K562 (cell line): ENCODE data around the gene PRDM16. TPM values are rescaled to one million over a fixed set of nuclear protein-coding genes. Genes with fewer than 3 reads are reported as not detected.

ENCODE experiments used
- ATAC-seq: fragments of 200-7000 bp; cut with Tn5 transposase; 3 replicates; pipeline ENCODE4 v1.9.1; 2020; ENCODE audit warnings: moderate library complexity
- BruUV-seq: library from RNA; stranded (reverse); fragments of 400-500 nt; replicated peaks from 2 replicates; lab custom pipeline; 2021; lab: Mats Ljungman, UMichigan
- CTCF ChIA-PET: fragments of 300-600 bp; formaldehyde crosslinking; extraction: SDS; loops from one replicate; lab custom pipeline; 2021; ENCODE audit warnings: low intra/inter-chr PET ratio; lab: Yijun Ruan, JAX
- POLR2A ChIA-PET: fragments of 300-600, 350-650 bp; sonication (Branson Sonifier 250); formaldehyde crosslinking; extraction: SDS; loops from one replicate; lab custom pipeline; 2021; ENCODE audit warnings: antibody characterized with exemption, inconsistent platforms; lab: Yijun Ruan, JAX
- DNase-seq, 4 experiments: peaks; one replicate each; pipeline versions ENCODE4 v3.0.0 to v3.0.0-alpha.2; 2011 to 2018; ENCODE audit warnings: low spot score in 3 of 4, mixed read lengths in 3 of 4; ENCODE audit errors: extremely low read depth in 1 of 4
- FAIRE-seq: peaks from 2 replicates; lab custom pipeline; 2011; peaks lifted over from hg19 to GRCh38; lab: Jason Lieb, UNC
- H2AFZ ChIP-seq: 2 replicates; pipeline ENCODE4 v1.6.0; 2011; ENCODE audit warnings: low read depth, low read length, control low read depth, inconsistent platforms
- H3K27ac ChIP-seq: fragments of 200-600 bp; 3 replicates; pipeline ENCODE4 v1.8.0; 2011; ENCODE audit warnings: low read depth, mild to moderate bottlenecking, control low read depth, inconsistent platforms, low read length, moderate library complexity, mixed read lengths; ENCODE audit errors: extremely low read depth
- H3K27me3 ChIP-seq, 2 experiments: fragments of 300-600 bp in 1 of 2; 2 replicates in 1 of 2; 3 replicates in 1 of 2; pipeline versions ENCODE4 v1.6.0 to v1.8.0; 2011; ENCODE audit warnings: inconsistent platforms in 2 of 2, low read length in 2 of 2, mild to moderate bottlenecking in 1 of 2, mixed read lengths in 1 of 2, moderate library complexity in 1 of 2; ENCODE audit not compliant: control insufficient read depth in 2 of 2, insufficient read depth in 2 of 2
- H3K36me3 ChIP-seq: fragments of 300-600 bp; 3 replicates; pipeline ENCODE4 v1.8.0; 2011; ENCODE audit warnings: mild to moderate bottlenecking, low read length, inconsistent platforms; ENCODE audit not compliant: control insufficient read depth, insufficient read depth
- H3K4me1 ChIP-seq, 2 experiments: fragments of 200-600 bp in 1 of 2; replicated peaks in 1 of 2; 2 replicates in 1 of 2; 3 replicates in 1 of 2; pipeline versions ENCODE4 v1.5.1 to v1.8.0; 2011; ENCODE audit warnings: inconsistent platforms in 2 of 2, low read length in 2 of 2, mild to moderate bottlenecking in 1 of 2, mixed read lengths in 1 of 2, moderate library complexity in 1 of 2; ENCODE audit not compliant: control insufficient read depth in 2 of 2, insufficient read depth in 2 of 2
- H3K4me2 ChIP-seq: 2 replicates; pipeline ENCODE4 v1.6.1; 2011; ENCODE audit warnings: low read length, control low read depth, inconsistent platforms, mixed read lengths; ENCODE audit not compliant: insufficient read depth
- H3K4me3 ChIP-seq: fragments of 200-600 bp; sonication (generic), shearing (Covaris generic); 2 replicates; pipeline ENCODE4 v1.5.1; 2016; ENCODE audit warnings: control low read depth, inconsistent platforms
- H3K79me2 ChIP-seq: fragments of 200-600 bp; 3 replicates; pipeline ENCODE4 v1.8.0; 2011; ENCODE audit warnings: low read length, inconsistent platforms; ENCODE audit not compliant: control insufficient read depth, insufficient read depth
- H3K9ac ChIP-seq, 2 experiments: 2 replicates each; pipeline versions ENCODE4 v1.6.0 to v1.6.1; 2011; ENCODE audit warnings: low read depth in 2 of 2, low read length in 2 of 2, control low read depth in 1 of 2, inconsistent platforms in 1 of 2, mild to moderate bottlenecking in 1 of 2, mixed read lengths in 1 of 2; ENCODE audit not compliant: insufficient read depth in 1 of 2
- H3K9me1 ChIP-seq: one replicate; pipeline ENCODE4 v1.6.0; 2011; ENCODE audit warnings: inconsistent platforms, mild to moderate bottlenecking, low read length, moderate library complexity; ENCODE audit not compliant: control insufficient read depth, insufficient read depth
- H3K9me3 ChIP-seq: replicated peaks from 2 replicates; pipeline ENCODE4 v1.5.1; 2011; ENCODE audit warnings: low read depth, low read length, inconsistent platforms; ENCODE audit not compliant: control insufficient read depth, insufficient read depth
- H4K20me1 ChIP-seq: replicated peaks from 2 replicates; pipeline ENCODE4 v1.6.1; 2011; ENCODE audit warnings: low read length, inconsistent platforms, mixed read lengths; ENCODE audit not compliant: control insufficient read depth, insufficient read depth
- KHSRP ChIP-seq: fragments of 450-650 bp; IDR thresholded peaks from 2 replicates; pipeline ENCODE4 v1.6.1; 2017
- PHB2 ChIP-seq: fragments of 450-650 bp; IDR thresholded peaks from 2 replicates; pipeline ENCODE4 v1.6.1; 2017; ENCODE audit warnings: low read depth
- RFX7 ChIP-seq: fragments of 250-450 bp; sonication (Bioruptor Pico); IDR thresholded peaks from 2 replicates; pipeline ENCODE4 v1.5.1; 2021; ENCODE audit warnings: mild to moderate bottlenecking
- SPI1 ChIP-seq: IDR thresholded peaks from 2 replicates; pipeline ENCODE4 v1.6.1; 2011; ENCODE audit warnings: low read depth, low read length, control low read depth, borderline replicate concordance
- STAT5A ChIP-seq: IDR thresholded peaks from 2 replicates; pipeline ENCODE4 v1.6.1; 2012; ENCODE audit warnings: low read length, inconsistent platforms, borderline replicate concordance
- ZBTB8A ChIP-seq: fragments of 450-650 bp; IDR thresholded peaks from 2 replicates; pipeline ENCODE4 v1.6.1; 2018; ENCODE audit warnings: mild to moderate bottlenecking, moderate library complexity; ENCODE audit not compliant: partially characterized antibody
- ZZZ3 ChIP-seq: fragments of 450-650 bp; IDR thresholded peaks from 2 replicates; pipeline ENCODE4 v1.6.1; 2016; ENCODE audit warnings: antibody characterized with exemption, mild to moderate bottlenecking, moderate library complexity
- WGBS: fragments of 100-300 bp; shearing (Covaris generic); methylation state at CpG from one replicate; pipeline ENCODE4 v1.1.6; 2016; ENCODE audit warnings: low coverage, mixed read lengths; ENCODE audit not compliant: insufficient coverage; ENCODE audit errors: missing lambda C conversion rate; 5-methylcytosine and 5-hydroxymethylcytosine counted together
- in situ Hi-C: fragments of 300-500 bp; cut with MboI; formaldehyde crosslinking; loops from 4 replicates; pipeline ENCODE4 v1.15.0; 2018; ENCODE audit warnings: inconsistent platforms, mixed read lengths
- intact Hi-C: fragments of 100-400 bp; cut with micrococcal nuclease; formaldehyde crosslinking; loops from 2 replicates; pipeline ENCODE4 v1.14.2; 2022
- polyA plus RNA-seq, 8 experiments: library from polyadenylated mRNA; depleted of rRNA in 4 of 8; stranded (reverse) in 5 of 8; unstranded in 3 of 8; fragments of >200 nt; fragmentation: Nextera tagmentation in 2 of 8; fragmentation: Illumina TruSeq in 1 of 8; extraction: Ambion mirVana in 2 of 8; extraction: Trizol in 1 of 8; gene quantifications; 2 replicates each; pipeline versions ENCODE4 v1.2.1 to v1.2.3, GENCODE V29; 2011 to 2014; ENCODE audit warnings: inconsistent platforms in 1 of 8, missing spikeins in 1 of 8
- total RNA-seq, 7 experiments: library from RNA; depleted of rRNA in 6 of 7; stranded (reverse); fragments of >200 nt in 6 of 7; fragmentation: Illumina TruSeq in 2 of 7; extraction: Trizol in 2 of 7; gene quantifications; 2 replicates each; pipeline versions ENCODE4 v1.2.1 to v1.2.3, GENCODE V29; 2011 to 2021; ENCODE audit warnings: low replicate concordance in 1 of 7
- TF ChIP-seq, protein P1 (sequence below): sonication (generic); formaldehyde crosslinking; IDR thresholded peaks from 2 replicates; pipeline ENCODE4 v1.8.0; 2022; ENCODE audit warnings: mild to moderate bottlenecking, missing genetic modification reagents

The PRDM16 gene
- total and polyA plus RNA-seq, 9 of the 15 experiments (the other 6 are each of a cell fraction or from before 2014, with no cell fraction given): 0.10 to 0.27 TPM; not detected in 7

DNA sequence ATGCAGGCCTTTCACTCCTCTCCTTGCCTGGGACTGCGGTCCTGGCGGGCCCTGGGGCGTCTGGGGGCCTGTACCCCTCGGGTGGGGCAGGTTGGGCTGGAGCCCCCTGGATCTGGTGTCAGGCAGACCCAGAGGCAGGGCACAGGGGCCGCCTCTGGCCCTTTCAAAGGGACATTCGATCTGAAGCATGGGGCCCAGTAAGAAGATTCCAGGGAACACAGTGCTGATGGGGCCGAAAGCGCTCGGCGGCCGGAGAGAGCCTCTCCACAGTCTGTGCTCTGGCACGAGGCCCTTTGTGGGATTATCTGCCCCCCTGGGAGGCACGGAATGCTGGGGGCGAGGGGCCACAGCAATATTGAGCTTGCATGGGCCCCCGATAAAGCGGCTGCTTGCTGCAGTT, 15.2 kb downstream of the PRDM16 start:
- H3K9ac ChIP-seq: no peak overlapping the region
- H3K9me3 ChIP-seq: no peaks in the 10 kb centered on the region
- BruUV-seq: no TSS peak
- H3K9me1 ChIP-seq: no peaks in the 10 kb centered on the region
- peaks cover 46 to 78% of the 10 kb centered on the region in 2 experiments; a peak in 4 of 5 replicates for H3K27me3 ChIP-seq
- POLR2A ChIA-PET: no interaction called here
- in situ Hi-C loops: no loop called here
- H3K27ac ChIP-seq: no peak overlapping the region
- ATAC-seq: no peak
- no peak overlapping the region for H2AFZ ChIP-seq
- H3K79me2 ChIP-seq: no peaks in the 10 kb centered on the region
- CTCF ChIA-PET: no interaction called here
- H3K36me3 ChIP-seq: no peaks in the 10 kb centered on the region
- intact Hi-C loops: no loop called here
- DNase-seq: no peak
- TF ChIP-seq SPI1: no peak
- no peak for TF ChIP-seq KHSRP
- TF ChIP-seq, protein P1, sequence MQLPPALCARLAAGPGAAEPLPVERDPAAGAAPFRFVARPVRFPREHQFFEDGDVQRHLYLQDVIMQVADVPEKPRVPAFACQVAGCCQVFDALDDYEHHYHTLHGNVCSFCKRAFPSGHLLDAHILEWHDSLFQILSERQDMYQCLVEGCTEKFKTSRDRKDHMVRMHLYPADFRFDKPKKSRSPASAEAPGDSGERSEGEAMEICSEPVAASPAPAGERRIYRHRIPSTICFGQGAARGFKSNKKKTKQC (CRISPR knock-in tag): no peak
- TF ChIP-seq RFX7 (CRISPR knock-in tag): no peak
- TF ChIP-seq STAT5A: no peak
- no peak for TF ChIP-seq ZZZ3
- no peak for TF ChIP-seq PHB2
- no peak for TF ChIP-seq ZBTB8A
- WGBS: 0% methylated on average over 16 of the region's 16 CpGs
- FAIRE-seq: no peak
- no peak overlapping the region for H3K4me2 ChIP-seq
- H3K4me1 ChIP-seq: no peaks in the 10 kb centered on the region
- H3K4me3 ChIP-seq: no peak overlapping the region
- peaks cover 18% of the 10 kb centered on the region for H4K20me1 ChIP-seq
